Measurements from ENCODE around the gene GMPR2.

DNA sequence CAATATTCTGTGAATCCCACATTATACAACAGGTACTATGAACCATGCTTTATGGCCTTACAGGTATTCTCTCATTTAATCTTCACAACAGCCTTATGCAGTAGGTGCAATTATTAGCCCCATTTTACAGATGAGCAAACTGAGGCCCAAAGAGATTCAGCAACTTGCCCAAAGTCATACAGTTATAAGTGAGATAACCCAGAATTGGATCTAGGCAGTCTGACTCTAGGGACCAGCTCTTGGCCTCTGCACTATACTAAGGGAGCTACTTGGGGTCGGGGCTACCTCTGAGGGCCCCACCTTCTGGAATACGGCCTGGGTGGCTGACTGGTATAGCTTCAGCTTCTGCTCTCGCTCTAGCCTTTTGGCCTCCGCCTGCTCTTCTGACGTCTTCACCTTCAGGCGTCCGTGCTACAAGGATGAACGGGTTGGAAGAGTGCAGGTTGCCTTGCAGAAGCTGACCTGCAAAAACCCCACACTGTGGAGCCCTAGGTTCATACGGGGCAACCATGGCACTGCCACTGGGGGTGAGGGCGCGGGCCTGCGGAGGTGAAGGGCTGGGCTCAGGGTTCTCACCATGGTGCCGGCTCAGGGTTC, 37.9 kb downstream of the GMPR2 start:
- TF ChIP-seq EP300 (IDR thresholded peaks at IDR 0.05) (no peak), POLR2A (IDR thresholded peaks at IDR 0.05) (no peak), POLR2AphosphoS5 (IDR thresholded peaks at IDR 0.05) (no peak)
- TF ChIP-seq, protein P1, sequence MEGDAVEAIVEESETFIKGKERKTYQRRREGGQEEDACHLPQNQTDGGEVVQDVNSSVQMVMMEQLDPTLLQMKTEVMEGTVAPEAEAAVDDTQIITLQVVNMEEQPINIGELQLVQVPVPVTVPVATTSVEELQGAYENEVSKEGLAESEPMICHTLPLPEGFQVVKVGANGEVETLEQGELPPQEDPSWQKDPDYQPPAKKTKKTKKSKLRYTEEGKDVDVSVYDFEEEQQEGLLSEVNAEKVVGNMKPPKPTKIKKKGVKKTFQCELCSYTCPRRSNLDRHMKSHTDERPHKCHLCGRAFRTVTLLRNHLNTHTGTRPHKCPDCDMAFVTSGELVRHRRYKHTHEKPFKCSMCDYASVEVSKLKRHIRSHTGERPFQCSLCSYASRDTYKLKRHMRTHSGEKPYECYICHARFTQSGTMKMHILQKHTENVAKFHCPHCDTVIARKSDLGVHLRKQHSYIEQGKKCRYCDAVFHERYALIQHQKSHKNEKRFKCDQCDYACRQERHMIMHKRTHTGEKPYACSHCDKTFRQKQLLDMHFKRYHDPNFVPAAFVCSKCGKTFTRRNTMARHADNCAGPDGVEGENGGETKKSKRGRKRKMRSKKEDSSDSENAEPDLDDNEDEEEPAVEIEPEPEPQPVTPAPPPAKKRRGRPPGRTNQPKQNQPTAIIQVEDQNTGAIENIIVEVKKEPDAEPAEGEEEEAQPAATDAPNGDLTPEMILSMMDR (IDR thresholded peaks at IDR 0.05): no peak

Measured in suprapubic skin (tissue), 4 donors.